ENCODE data around the gene WAS. TPM values are rescaled to one million over a fixed set of nuclear protein-coding genes. Genes with fewer than 3 reads are reported as not detected.

Gene WAS
- total RNA-seq (1 to 10 TPM in 2 of 4 donors, under 1 TPM in 2; 0.85 to 2.9 (median 1.4) TPM), polyA plus RNA-seq (under 1 TPM; 0.45 to 0.66 (median 0.47) TPM)
- long read RNA-seq, donor 1 = 0 reads
- long read RNA-seq, donor 2, partial matches to known transcripts = 1 of 1 reads
- long read RNA-seq, donor 2, other reads (novel, unspliced or antisense) = 0 of 1 reads

GRCh38 chrX:48683411-48683982, at the start of gene WAS:
Gene WAS, plus strand, starts transcription at chrX:48683799. Its CDS starts 55 bp downstream, at chrX:48683854.
- Histone ChIP-seq H3K9me3 (no peaks in the 10 kb centered on the region), H3K27ac (no peak within 1 kb of the TSS), H3K27me3 (ENCODE audit: insufficient read depth in 3 of 3, low read length in 2 of 3) (peaks cover 0 to 20% (median 0%) of the 10 kb centered on the region in 3 donors), H3K4me1 (no peaks in the 10 kb centered on the region), H3K36me3 (ENCODE audit: insufficient read depth in 1 of 2, low read depth in 1 of 2) (no peaks in the 10 kb centered on the region), H3K4me3 (peak within 1 kb of the TSS; percentile 25)
- intact Hi-C loops (cut with DNase I) = no loop called here
- no peak for DNase-seq
- no peak for TF ChIP-seq CTCF (IDR thresholded peaks at IDR 0.05)
- peak in 1 of 4 donors; percentile 32 for ATAC-seq
- WGBS, 3 donors = 73 to 79% (median 75%) methylated on average over 8 to 13 of the region's 13 CpGs

GRCh38 chrX:48636301-48636700, 47.3 kb upstream of the WAS start:
- Histone ChIP-seq H3K27ac (no peak overlapping the region), H3K4me1 (no peaks in the 10 kb centered on the region), H3K36me3 (ENCODE audit: insufficient read depth in 1 of 2, low read depth in 1 of 2) (no peaks in the 10 kb centered on the region), H3K4me3 (no peak overlapping the region), H3K9me3 (no peaks in the 10 kb centered on the region), H3K27me3 (ENCODE audit: insufficient read depth in 3 of 3, low read length in 2 of 3) (no peaks in the 10 kb centered on the region)
- TF ChIP-seq CTCF (IDR thresholded peaks at IDR 0.05) = no peak
- intact Hi-C loops (cut with DNase I) = no loop called here
- WGBS, 3 donors = 62 to 80% (median 80%) methylated on average over 1 of the region's 1 CpG
- DNase-seq (no peak), ATAC-seq (no peak)

GRCh38 chrX:48636776-48637175, 46.8 kb upstream of the WAS start:
- DNase-seq = no peak
- H3K27ac ChIP-seq = no peak overlapping the region
- H3K27me3 ChIP-seq (ENCODE audit: insufficient read depth in 3 of 3, low read length in 2 of 3) = no peaks in the 10 kb centered on the region
- no peak overlapping the region for H3K4me3 ChIP-seq
- ATAC-seq = no peak
- intact Hi-C loops (cut with DNase I) = no loop called here
- H3K9me3 ChIP-seq = no peaks in the 10 kb centered on the region
- H3K4me1 ChIP-seq = no peaks in the 10 kb centered on the region
- no peaks in the 10 kb centered on the region for H3K36me3 ChIP-seq (ENCODE audit: insufficient read depth in 1 of 2, low read depth in 1 of 2)
- 15 to 55% (median 54%) methylated on average over 2 of the region's 2 CpGs for WGBS, 3 donors
- no peak for TF ChIP-seq CTCF (IDR thresholded peaks at IDR 0.05)

- no peak for ATAC-seq
- intact Hi-C loops (cut with DNase I) = loop anchor here in 1 of 2 donors (10.0 kb wide), 1 partner anchor 269 kb away; the partner anchor contains the start of genes PIM2 and SLC35A2
- no peaks in the 10 kb centered on the region for H3K9me3 ChIP-seq
These were observed 37.9 kb upstream of the WAS start for GRCh38 chrX:48645669-48646068.

More at GRCh38 chrX:48645669-48646068, 37.9 kb upstream of the WAS start:
- no peaks in the 10 kb centered on the region for H3K36me3 ChIP-seq (ENCODE audit: insufficient read depth in 1 of 2, low read depth in 1 of 2)
- DNase-seq = no peak
- 85 to 93% (median 90%) methylated on average over 7 of the region's 7 CpGs for whole genome bisulfite sequencing, 3 donors
- H3K4me1 ChIP-seq = peaks cover 5% of the 10 kb centered on the region
- H3K27me3 ChIP-seq (ENCODE audit: insufficient read depth in 3 of 3, low read length in 2 of 3) = no peaks in the 10 kb centered on the region
- TF ChIP-seq CTCF (IDR thresholded peaks at IDR 0.05) = no peak
- no peak overlapping the region for H3K27ac ChIP-seq
- no peak overlapping the region for H3K4me3 ChIP-seq

All from psoas muscle (tissue), 8 donors.